Keratinocyte (primary cell): ENCODE data around the gene RHBDD1.

Experiments
- EZH2 ChIP-seq: IDR thresholded peaks from one replicate; pipeline ENCODE4 v1.6.1; 2012; ENCODE audit warnings: inconsistent platforms, mild to moderate bottlenecking, low read length, moderate library complexity
- TF ChIP-seq, protein P1 (sequence below), 3 experiments: IDR thresholded peaks in 1 of 3; conservative IDR thresholded peaks in 1 of 3; optimal IDR thresholded peaks in 1 of 3; 2 replicates in 2 of 3; 3 replicates in 1 of 3; pipeline versions ENCODE3 to v1.5.1; 2011; ENCODE audit warnings: low read length in 3 of 3, mild to moderate bottlenecking in 3 of 3, moderate library complexity in 2 of 3, control low read depth in 1 of 3, inconsistent platforms in 1 of 3; ENCODE audit not compliant: insufficient read depth in 2 of 3; ENCODE audit errors: extremely low read depth in 1 of 3

- TF ChIP-seq, protein P1, sequence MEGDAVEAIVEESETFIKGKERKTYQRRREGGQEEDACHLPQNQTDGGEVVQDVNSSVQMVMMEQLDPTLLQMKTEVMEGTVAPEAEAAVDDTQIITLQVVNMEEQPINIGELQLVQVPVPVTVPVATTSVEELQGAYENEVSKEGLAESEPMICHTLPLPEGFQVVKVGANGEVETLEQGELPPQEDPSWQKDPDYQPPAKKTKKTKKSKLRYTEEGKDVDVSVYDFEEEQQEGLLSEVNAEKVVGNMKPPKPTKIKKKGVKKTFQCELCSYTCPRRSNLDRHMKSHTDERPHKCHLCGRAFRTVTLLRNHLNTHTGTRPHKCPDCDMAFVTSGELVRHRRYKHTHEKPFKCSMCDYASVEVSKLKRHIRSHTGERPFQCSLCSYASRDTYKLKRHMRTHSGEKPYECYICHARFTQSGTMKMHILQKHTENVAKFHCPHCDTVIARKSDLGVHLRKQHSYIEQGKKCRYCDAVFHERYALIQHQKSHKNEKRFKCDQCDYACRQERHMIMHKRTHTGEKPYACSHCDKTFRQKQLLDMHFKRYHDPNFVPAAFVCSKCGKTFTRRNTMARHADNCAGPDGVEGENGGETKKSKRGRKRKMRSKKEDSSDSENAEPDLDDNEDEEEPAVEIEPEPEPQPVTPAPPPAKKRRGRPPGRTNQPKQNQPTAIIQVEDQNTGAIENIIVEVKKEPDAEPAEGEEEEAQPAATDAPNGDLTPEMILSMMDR (optimal IDR thresholded peaks at IDR 0.05 in 1 of 3, IDR thresholded peaks at IDR 0.05 in 1 of 3, conservative IDR thresholded peaks at IDR 0.05 in 1 of 3; ENCODE audit: extremely low read depth in 1 of 3, insufficient read depth in 2 of 3, low read length in 3 of 3), result no peak
- no peak for TF ChIP-seq EZH2
Observed at GRCh38 chr2:226993171-226993570, 157.3 kb downstream of the RHBDD1 start.
